Measurements from ENCODE around the gene PRKD3.

PRKD3 gene

GRCh38 chr2:37348155-37348554 is 23.5 kb upstream of the PRKD3 start:
- DNase-seq (ENCODE audit: low read depth), result no peak
- no peak for TF ChIP-seq CTCF (IDR thresholded peaks at IDR 0.05; ENCODE audit: control insufficient read depth, insufficient read depth, low read depth, low read length, missing control alignments)
- H3K4me3 ChIP-seq (ENCODE audit: control insufficient read depth, low read depth, low read length), result no peak overlapping the region

- no peak for DNase-seq (ENCODE audit: low read depth)
- no peak for TF ChIP-seq CTCF (IDR thresholded peaks at IDR 0.05; ENCODE audit: control insufficient read depth, insufficient read depth, low read depth, low read length, missing control alignments)
- H3K4me3 ChIP-seq (ENCODE audit: control insufficient read depth, low read depth, low read length), result peak within 1 kb of the TSS; percentile 42
Measured at GRCh38 chr2:37344453-37345361, 20.1 kb upstream of the PRKD3 start, which contains the start of gene QPCT. TSS of gene QPCT (plus strand) at chr2:37344630. CDS start at chr2:37344732, 102 bp downstream.

- peak; percentile 25 for DNase-seq (ENCODE audit: low read depth)
- TF ChIP-seq CTCF (IDR thresholded peaks at IDR 0.05; ENCODE audit: control insufficient read depth, insufficient read depth, low read depth, low read length, missing control alignments), result peak; percentile 42
- H3K4me3 ChIP-seq (ENCODE audit: control insufficient read depth, low read depth, low read length), result no peak overlapping the region; the same call in 1 of the 2 replicates
Measured at GRCh38 chr2:37343537-37344434, 19.2 kb upstream of the PRKD3 start.

GRCh38 chr2:37342591-37343220 is 18.1 kb upstream of the PRKD3 start:
- DNase-seq (ENCODE audit: low read depth), result no peak
- TF ChIP-seq CTCF (IDR thresholded peaks at IDR 0.05; ENCODE audit: control insufficient read depth, insufficient read depth, low read depth, low read length, missing control alignments), result no peak
- H3K4me3 ChIP-seq (ENCODE audit: control insufficient read depth, low read depth, low read length), result no peak overlapping the region

GRCh38 chr2:37340637-37341036 is 16.0 kb upstream of the PRKD3 start:
- no peak for TF ChIP-seq CTCF (IDR thresholded peaks at IDR 0.05; ENCODE audit: control insufficient read depth, insufficient read depth, low read depth, low read length, missing control alignments)
- DNase-seq (ENCODE audit: low read depth), result no peak
- no peak overlapping the region for H3K4me3 ChIP-seq (ENCODE audit: control insufficient read depth, low read depth, low read length)

GRCh38 chr2:37338933-37339332 is 14.3 kb upstream of the PRKD3 start:
- H3K4me3 ChIP-seq (ENCODE audit: control insufficient read depth, low read depth, low read length), result no peak overlapping the region
- TF ChIP-seq CTCF (IDR thresholded peaks at IDR 0.05; ENCODE audit: control insufficient read depth, insufficient read depth, low read depth, low read length, missing control alignments), result no peak
- DNase-seq (ENCODE audit: low read depth), result no peak
